Glutamatergic neuron (in vitro differentiated cells): ENCODE measurements around the gene CTDSPL. TPM values are rescaled to one million over a fixed set of nuclear protein-coding genes. Genes with fewer than 3 reads are reported as not detected.

ENCODE experiments used
- DNase-seq: peaks from one replicate; pipeline ENCODE4 v3.0.0; 2022
- H3K27ac Mint-ChIP-seq: one replicate; pipeline ENCODE4 v1.8.0; 2020; ENCODE audit warnings: mild to moderate bottlenecking, mixed read lengths, inconsistent platforms; ENCODE audit not compliant: unreplicated experiment
- H3K27me3 Mint-ChIP-seq: one replicate; pipeline ENCODE4 v1.8.0; 2020; ENCODE audit warnings: mild to moderate bottlenecking, moderate library complexity, mixed read lengths, inconsistent platforms; ENCODE audit not compliant: unreplicated experiment
- H3K36me3 Mint-ChIP-seq: one replicate; pipeline ENCODE4 v1.8.0; 2020; ENCODE audit warnings: mild to moderate bottlenecking, mixed read lengths, inconsistent platforms; ENCODE audit not compliant: unreplicated experiment
- H3K4me1 Mint-ChIP-seq: one replicate; pipeline ENCODE4 v1.8.0; 2020; ENCODE audit warnings: mild to moderate bottlenecking, low read depth, mixed read lengths, inconsistent platforms; ENCODE audit not compliant: unreplicated experiment
- H3K4me3 Mint-ChIP-seq: one replicate; pipeline ENCODE4 v1.8.0; 2020; ENCODE audit warnings: mild to moderate bottlenecking, mixed read lengths, inconsistent platforms; ENCODE audit not compliant: unreplicated experiment
- H3K9me3 Mint-ChIP-seq: one replicate; pipeline ENCODE4 v1.8.0; 2020; ENCODE audit warnings: mild to moderate bottlenecking, moderate library complexity, mixed read lengths, inconsistent platforms; ENCODE audit not compliant: unreplicated experiment
- CTCF ChIP-seq: fragments of 200-600 bp; sonication (generic); IDR thresholded peaks from one replicate; pipeline ENCODE4 v1.5.0; 2021; ENCODE audit not compliant: partially characterized antibody, unreplicated experiment
- total RNA-seq: library from RNA; stranded (reverse); fragmentation: NEBNext Ultra II Directional; extraction: Animal tissue kit (Norgen Biotek cat#: 25700); gene quantifications from one replicate; pipeline ENCODE4 v1.2.1, GENCODE V29; 2021; ENCODE audit not compliant: unreplicated experiment

The CTDSPL gene
- total RNA-seq, 1 donor from 2014 or later: 6.6 TPM

- Mint-ChIP-seq H3K27ac (no peak overlapping the region), H3K4me3 (peak overlapping the region; percentile 77)
These were observed 138.2 kb downstream of the CTDSPL start for GRCh38 chr3:37999836-38000235.

GRCh38 chr3:38000242-38000916 lies 138.7 kb downstream of the CTDSPL start:
- Mint-ChIP-seq H3K4me3 (no peak overlapping the region), H3K36me3 (no peaks in the 10 kb centered on the region), H3K9me3 (peaks cover 7% of the 10 kb centered on the region), H3K27me3 (peaks cover 8% of the 10 kb centered on the region), H3K27ac (no peak overlapping the region), H3K4me1 (peaks cover 5% of the 10 kb centered on the region)
- no peak for TF ChIP-seq CTCF
- DNase-seq: no peak

More at GRCh38 chr3:37999836-38000235, 138.2 kb downstream of the CTDSPL start:
- Mint-ChIP-seq H3K27me3 (peaks cover 6% of the 10 kb centered on the region), H3K4me1 (peaks cover 5% of the 10 kb centered on the region), H3K36me3 (no peaks in the 10 kb centered on the region), H3K9me3 (peaks cover 7% of the 10 kb centered on the region)
- DNase-seq: no peak
- no peak for TF ChIP-seq CTCF

- Mint-ChIP-seq H3K27me3 (peaks cover 8% of the 10 kb centered on the region), H3K36me3 (no peaks in the 10 kb centered on the region), H3K9me3 (peaks cover 7% of the 10 kb centered on the region), H3K27ac (no peak overlapping the region), H3K4me3 (no peak overlapping the region), H3K4me1 (peaks cover 5% of the 10 kb centered on the region)
- no peak for DNase-seq
- no peak for TF ChIP-seq CTCF
These were observed 139.3 kb downstream of the CTDSPL start for GRCh38 chr3:38000965-38001455.

- DNase-seq: no peak
- Mint-ChIP-seq H3K36me3 (no peaks in the 10 kb centered on the region), H3K27me3 (peaks cover 8% of the 10 kb centered on the region)
These were observed 139.9 kb downstream of the CTDSPL start for GRCh38 chr3:38001456-38002081.

More at GRCh38 chr3:38001456-38002081, 139.9 kb downstream of the CTDSPL start:
- Mint-ChIP-seq H3K4me1 (peaks cover 5% of the 10 kb centered on the region), H3K4me3 (no peak overlapping the region), H3K27ac (no peak overlapping the region), H3K9me3 (peaks cover 7% of the 10 kb centered on the region)
- TF ChIP-seq CTCF: no peak
